ENCODE data around the gene PDE6G.

GRCh38 chr17:81650951-81651350 is 5.4 kb downstream of the PDE6G start:
- no peak for TF ChIP-seq POLR2A (IDR thresholded peaks at IDR 0.05)
- TF ChIP-seq CTCF (IDR thresholded peaks at IDR 0.05), result no peak

All from body of pancreas (tissue), 4 donors.